ENCODE results near the gene AAR2. TPM values are rescaled to one million over a fixed set of nuclear protein-coding genes. Genes with fewer than 3 reads are reported as not detected.

AAR2 gene
- total RNA-seq, 1 donor from 2014 or later, result 51.4 TPM

DNA sequence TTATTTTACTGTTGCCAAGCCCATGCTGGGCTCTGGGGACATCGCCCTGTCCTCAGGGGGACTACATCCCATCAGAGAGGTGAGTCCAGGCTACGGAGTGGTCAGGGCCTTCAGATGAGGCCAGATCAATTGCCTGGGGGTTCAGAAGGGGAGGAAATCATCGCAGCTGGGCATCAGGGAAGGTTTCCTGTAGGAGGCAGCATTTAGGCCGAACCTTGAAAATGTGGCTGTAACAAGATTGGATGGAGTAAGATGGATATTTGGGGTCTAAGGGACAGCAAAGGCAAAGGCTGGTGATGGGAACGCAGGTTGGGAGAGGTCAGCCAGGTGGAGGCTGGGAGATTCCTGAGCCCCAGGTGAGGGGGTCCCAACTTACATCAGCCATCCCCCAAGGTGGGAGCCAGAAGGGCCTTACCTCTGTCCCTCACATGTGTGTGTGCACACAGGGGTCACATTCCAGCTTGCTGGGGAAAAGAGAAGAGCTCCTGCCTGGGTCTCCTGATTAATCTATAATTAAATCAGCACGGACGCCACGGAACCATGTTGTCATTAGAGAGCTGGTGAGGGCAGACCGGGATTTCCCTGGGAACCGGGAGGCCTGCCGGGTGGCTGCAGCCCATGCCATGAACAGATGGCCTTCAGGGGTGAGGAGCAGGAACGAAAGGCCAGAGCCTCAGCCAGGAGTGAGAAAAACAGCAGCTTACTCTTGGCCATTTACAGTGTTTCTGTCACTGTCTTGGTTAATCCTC is 39.3 kb downstream of the AAR2 start:
- H3K36me3 ChIP-seq, result no peaks in the 10 kb centered on the region
- DNase-seq (ENCODE audit: low spot score in 2 of 2), result no peak
- TF ChIP-seq, protein P1, sequence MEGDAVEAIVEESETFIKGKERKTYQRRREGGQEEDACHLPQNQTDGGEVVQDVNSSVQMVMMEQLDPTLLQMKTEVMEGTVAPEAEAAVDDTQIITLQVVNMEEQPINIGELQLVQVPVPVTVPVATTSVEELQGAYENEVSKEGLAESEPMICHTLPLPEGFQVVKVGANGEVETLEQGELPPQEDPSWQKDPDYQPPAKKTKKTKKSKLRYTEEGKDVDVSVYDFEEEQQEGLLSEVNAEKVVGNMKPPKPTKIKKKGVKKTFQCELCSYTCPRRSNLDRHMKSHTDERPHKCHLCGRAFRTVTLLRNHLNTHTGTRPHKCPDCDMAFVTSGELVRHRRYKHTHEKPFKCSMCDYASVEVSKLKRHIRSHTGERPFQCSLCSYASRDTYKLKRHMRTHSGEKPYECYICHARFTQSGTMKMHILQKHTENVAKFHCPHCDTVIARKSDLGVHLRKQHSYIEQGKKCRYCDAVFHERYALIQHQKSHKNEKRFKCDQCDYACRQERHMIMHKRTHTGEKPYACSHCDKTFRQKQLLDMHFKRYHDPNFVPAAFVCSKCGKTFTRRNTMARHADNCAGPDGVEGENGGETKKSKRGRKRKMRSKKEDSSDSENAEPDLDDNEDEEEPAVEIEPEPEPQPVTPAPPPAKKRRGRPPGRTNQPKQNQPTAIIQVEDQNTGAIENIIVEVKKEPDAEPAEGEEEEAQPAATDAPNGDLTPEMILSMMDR (IDR thresholded peaks at IDR 0.05), result no peak
- no peak overlapping the region for H3K4me3 ChIP-seq
- no peaks in the 10 kb centered on the region for H3K4me1 ChIP-seq
- no peak overlapping the region for H3K27ac ChIP-seq
- no peaks in the 10 kb centered on the region for H3K27me3 ChIP-seq
- intact Hi-C loops (cut with DNase I), result no loop called here
- no peaks in the 10 kb centered on the region for H3K9me3 ChIP-seq

DNA sequence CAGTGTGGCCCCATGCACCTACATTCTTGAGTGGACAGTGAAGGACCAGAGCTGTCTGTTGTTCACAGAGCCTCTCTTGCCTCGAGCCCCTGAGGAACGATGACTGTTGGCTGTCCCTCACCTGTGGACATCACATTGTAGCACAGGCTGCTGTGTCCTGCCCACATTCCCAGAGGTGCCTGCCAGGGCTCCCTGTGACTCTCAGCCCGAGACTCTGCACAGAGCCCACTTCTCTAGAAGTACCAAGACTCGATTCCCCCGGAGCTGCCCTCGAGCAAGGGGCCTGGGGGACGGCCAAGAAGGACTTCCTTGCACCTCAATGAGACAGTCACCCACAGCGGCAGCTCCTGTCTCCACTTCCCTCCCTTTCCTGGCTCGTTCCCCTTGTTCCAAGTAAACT is 41.3 kb downstream of the AAR2 start:
- DNase-seq (ENCODE audit: low spot score in 2 of 2), result no peak
- intact Hi-C loops (cut with DNase I), result no loop called here
- no peaks in the 10 kb centered on the region for H3K9me3 ChIP-seq
- H3K4me1 ChIP-seq, result no peaks in the 10 kb centered on the region
- H3K27ac ChIP-seq, result no peak overlapping the region
- no peaks in the 10 kb centered on the region for H3K36me3 ChIP-seq
- H3K4me3 ChIP-seq, result no peak overlapping the region
- H3K27me3 ChIP-seq, result no peaks in the 10 kb centered on the region
- TF ChIP-seq, protein P1 (IDR thresholded peaks at IDR 0.05), result no peak

DNA sequence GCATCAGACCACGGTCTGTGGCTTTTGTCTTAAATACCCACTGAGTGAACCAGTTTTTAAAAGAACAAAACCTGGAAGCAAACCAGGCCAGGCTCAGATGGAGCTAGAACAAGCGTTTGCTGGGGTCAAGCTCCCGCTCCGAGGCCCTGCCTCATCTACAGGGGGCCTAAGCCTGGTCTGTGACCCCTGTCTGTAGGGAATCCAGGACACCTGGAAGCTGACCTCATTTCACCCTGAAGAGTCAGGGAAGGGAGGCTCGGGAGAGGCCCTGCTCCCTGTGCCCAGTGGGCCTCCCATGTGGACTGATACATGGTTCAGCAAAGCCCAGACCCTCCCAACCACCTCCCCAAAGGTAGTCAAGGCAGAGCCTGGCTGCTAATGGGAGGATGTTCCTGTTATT is 43.1 kb downstream of the AAR2 start:
- no peak overlapping the region for H3K4me3 ChIP-seq
- no peak overlapping the region for H3K27ac ChIP-seq
- H3K27me3 ChIP-seq, result no peaks in the 10 kb centered on the region
- H3K36me3 ChIP-seq, result no peaks in the 10 kb centered on the region
- TF ChIP-seq, protein P1 (IDR thresholded peaks at IDR 0.05), result no peak
- DNase-seq (ENCODE audit: low spot score in 2 of 2), result no peak
- no peaks in the 10 kb centered on the region for H3K4me1 ChIP-seq
- H3K9me3 ChIP-seq, result no peaks in the 10 kb centered on the region
- intact Hi-C loops (cut with DNase I), result no loop called here

DNA sequence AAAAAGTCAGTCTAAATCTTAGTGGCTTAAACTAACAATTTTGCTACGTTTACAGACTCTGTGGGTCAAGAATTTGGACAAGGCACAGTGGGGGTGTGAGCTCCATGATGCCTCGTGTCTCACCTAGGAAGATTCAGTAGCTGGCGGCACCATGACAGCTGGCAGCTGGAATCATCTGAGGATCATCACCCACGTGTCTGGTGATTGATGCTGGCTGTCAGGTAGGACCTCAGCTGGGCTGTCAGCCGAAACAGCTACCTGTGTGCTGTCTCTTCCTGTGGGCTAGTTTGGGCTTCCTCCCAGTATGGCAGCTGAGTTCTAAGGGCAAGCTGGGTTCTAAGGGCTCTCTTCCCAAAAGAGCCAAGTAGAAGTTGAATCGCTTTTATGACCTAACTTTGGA is 43.5 kb downstream of the AAR2 start:
- intact Hi-C loops (cut with DNase I), result no loop called here
- Histone ChIP-seq H3K9me3 (no peaks in the 10 kb centered on the region), H3K4me1 (no peaks in the 10 kb centered on the region), H3K27me3 (no peaks in the 10 kb centered on the region), H3K27ac (no peak overlapping the region), H3K36me3 (no peaks in the 10 kb centered on the region), H3K4me3 (no peak overlapping the region)
- no peak for DNase-seq (ENCODE audit: low spot score in 2 of 2)
- TF ChIP-seq, protein P1 (IDR thresholded peaks at IDR 0.05), result no peak

DNA sequence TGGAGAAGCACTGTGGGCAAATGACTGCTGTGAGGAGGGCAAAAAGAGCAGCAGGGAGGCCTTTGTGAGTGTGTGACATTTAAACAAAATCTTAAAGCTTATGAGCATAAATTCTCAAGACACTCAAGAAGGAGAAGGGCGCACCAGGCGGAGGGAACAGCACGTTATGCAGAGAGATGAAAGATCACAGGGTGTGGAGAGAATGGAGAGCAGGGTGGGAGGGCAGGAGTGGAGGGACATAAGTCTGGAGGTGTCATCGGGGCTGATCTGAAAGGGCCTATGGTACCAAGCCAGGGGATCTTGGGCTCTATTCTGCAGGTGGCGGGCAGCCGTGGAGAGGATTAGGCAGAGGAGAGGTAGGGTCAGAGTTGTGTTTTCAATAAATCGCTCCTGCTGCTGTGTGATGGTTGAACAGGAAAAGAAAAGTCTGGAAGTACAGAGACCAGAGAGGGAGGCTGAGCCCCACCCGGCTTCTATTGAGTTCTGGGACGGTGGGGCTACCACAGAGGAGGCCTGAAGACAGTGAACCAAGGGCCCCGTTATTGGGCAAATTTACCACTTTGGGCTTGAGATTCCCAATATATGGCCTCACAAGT is 45.6 kb downstream of the AAR2 start:
- intact Hi-C loops (cut with DNase I), result no loop called here
- H3K27me3 ChIP-seq, result no peaks in the 10 kb centered on the region
- H3K4me1 ChIP-seq, result no peaks in the 10 kb centered on the region
- no peak for DNase-seq (ENCODE audit: low spot score in 2 of 2)
- H3K36me3 ChIP-seq, result no peaks in the 10 kb centered on the region
- no peaks in the 10 kb centered on the region for H3K9me3 ChIP-seq
- H3K4me3 ChIP-seq, result no peak overlapping the region
- TF ChIP-seq, protein P1 (IDR thresholded peaks at IDR 0.05), result no peak
- no peak overlapping the region for H3K27ac ChIP-seq

Data from ascending aorta (tissue), 2 donors.